GM12891 (cell line): ENCODE results near the gene HS1BP3.

Source experiments
- POLR2A ChIP-seq: IDR thresholded peaks from 2 replicates; pipeline ENCODE4 v1.6.1; 2011; ENCODE audit warnings: low read depth, low read length, control low read depth
- POLR2AphosphoS5 ChIP-seq: IDR thresholded peaks from 2 replicates; pipeline ENCODE4 v1.6.1; 2011; ENCODE audit warnings: low read depth, low read length, control low read depth

DNA sequence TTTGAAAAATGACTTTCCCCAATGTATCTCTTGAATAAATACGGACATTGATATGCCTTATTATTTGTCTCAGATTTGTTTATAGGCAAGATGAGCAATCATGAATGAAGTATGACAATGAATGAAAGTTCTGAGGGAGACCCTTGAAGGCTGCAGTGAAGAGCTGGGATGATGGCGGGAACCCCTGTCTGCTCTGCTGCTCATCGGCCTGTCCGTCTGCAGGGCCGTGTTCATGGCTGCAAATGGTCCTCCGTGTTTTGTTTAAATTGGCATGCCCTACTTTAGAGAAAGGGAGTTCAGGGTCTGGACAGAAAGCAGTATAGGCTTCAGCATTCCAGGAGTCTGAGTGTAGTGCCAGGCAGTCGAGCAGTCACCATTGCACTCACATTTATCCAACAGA is 1.2 kb upstream of the HS1BP3 start:
- TF ChIP-seq POLR2A (no peak), POLR2AphosphoS5 (no peak)
